Common myeloid progenitor, CD34-positive (primary cell): ENCODE results near the gene PPIH.
A peak's percentile ranks its signal among the peaks of the same experiment; 100 is the strongest.
"Not testable (repeated sequence)": the region's sequence is repeated elsewhere in the genome, so short reads cannot be mapped to it uniquely, and the experiment has no call there.

Source experiments
- CTCF ChIA-PET: fragments of 350-600 bp; sonication (Branson Sonifier 250); formaldehyde crosslinking; loops from one replicate; lab custom pipeline; 2021; ENCODE audit warnings: antibody characterized with exemption; lab: Charles Lee
- POLR2A ChIA-PET: fragments of 350-600 bp; sonication (Branson Sonifier 250); formaldehyde crosslinking; loops from one replicate; lab custom pipeline; 2021; ENCODE audit warnings: antibody characterized with exemption; lab: Charles Lee
- DNase-seq, 3 donors: peaks; one replicate each; pipeline versions ENCODE4 v3.0.0 to v3.0.0-alpha.2; 2013
- H3K27ac ChIP-seq, 2 experiments: 1 replicate in 1 of 2; 2 replicates in 1 of 2; pipeline ENCODE4 v1.7.0; 2013; ENCODE audit warnings: inconsistent platforms in 2 of 2, low read length in 2 of 2, mild to moderate bottlenecking in 2 of 2, low read depth in 1 of 2, moderate library complexity in 1 of 2; ENCODE audit not compliant: severe bottlenecking in 2 of 2, insufficient read depth in 1 of 2, poor library complexity in 1 of 2
- H3K27me3 ChIP-seq, 5 experiments: replicated peaks in 2 of 5; 1 replicate in 3 of 5; 2 replicates in 2 of 5; pipeline versions ENCODE4 v1.6.1 to v1.7.0; 2013; ENCODE audit warnings: low read length in 4 of 5, mild to moderate bottlenecking in 2 of 5, moderate library complexity in 2 of 5, inconsistent platforms in 1 of 5; ENCODE audit not compliant: insufficient read depth in 5 of 5, control insufficient read depth in 4 of 5
- H3K36me3 ChIP-seq, 4 experiments: 1 replicate in 2 of 4; 2 replicates in 2 of 4; pipeline versions ENCODE4 v1.6.1 to v1.7.0; 2013; ENCODE audit warnings: low read length in 3 of 4, control low read depth in 1 of 4, mild to moderate bottlenecking in 1 of 4; ENCODE audit not compliant: control insufficient read depth in 4 of 4, insufficient read depth in 4 of 4
- H3K4me1 ChIP-seq, 4 experiments: 1 replicate in 3 of 4; 2 replicates in 1 of 4; pipeline versions ENCODE4 v1.6.1 to v1.7.1; 2013; ENCODE audit warnings: low read length in 3 of 4, mild to moderate bottlenecking in 3 of 4, control low read depth in 1 of 4, inconsistent platforms in 1 of 4, moderate library complexity in 1 of 4; ENCODE audit not compliant: control insufficient read depth in 4 of 4, insufficient read depth in 4 of 4; ENCODE audit errors: control extremely low read depth in 1 of 4
- H3K4me3 ChIP-seq, 7 experiments: 1 replicate in 4 of 7; 2 replicates in 3 of 7; pipeline versions ENCODE4 v1.5.1 to v1.7.0; 2013; ENCODE audit warnings: mild to moderate bottlenecking in 7 of 7, low read length in 6 of 7, moderate library complexity in 6 of 7, inconsistent platforms in 2 of 7, low read depth in 2 of 7, control low read depth in 1 of 7; ENCODE audit not compliant: insufficient read depth in 4 of 7, control insufficient read depth in 1 of 7; ENCODE audit errors: extremely low read depth in 1 of 7
- H3K9me3 ChIP-seq, 5 experiments: 1 replicate in 4 of 5; 2 replicates in 1 of 5; pipeline versions ENCODE4 v1.6.1 to v1.7.1; 2013; ENCODE audit warnings: low read length in 4 of 5, mild to moderate bottlenecking in 2 of 5, inconsistent platforms in 1 of 5, low read depth in 1 of 5, moderate library complexity in 1 of 5; ENCODE audit not compliant: control insufficient read depth in 4 of 5, insufficient read depth in 2 of 5; ENCODE audit errors: control extremely low read depth in 1 of 5
- WGBS: methylation state at CpG from one replicate; pipeline ENCODE4 v1.1.5; 2013; ENCODE audit not compliant: insufficient coverage; 5-methylcytosine and 5-hydroxymethylcytosine counted together

PPIH gene

GRCh38 chr1:42681741-42682483 lies 23.7 kb downstream of the PPIH start, which contains the start of gene YBX1:
Gene YBX1 (plus strand): TSS chr1:42682418. CDS start chr1:42682566, 148 bp downstream.
- peak within 1 kb of the TSS; percentile 81 to 93 for H3K27ac ChIP-seq
- peak; percentile 99 for DNase-seq
- ChIA-PET CTCF (interaction anchor here (0.6 to 1.5 kb wide), 6 partner anchors 9 to 64 kb away, joined by 3 to 6 read pairs (median 4); no protein-coding TSS in a partner anchor), POLR2A (interaction anchor here (1.8 to 1.9 kb wide), 2 partner anchors 24 to 85 kb away, joined by 8 to 18 read pairs; partner anchors contain the start of genes C1orf50, P3H1 and PPIH)
- no peaks in the 10 kb centered on the region for H3K27me3 ChIP-seq
- peak within 1 kb of the TSS; percentile 80 to 96 (median 84) for H3K4me3 ChIP-seq
- peaks cover 0 to 37% (median 11%) of the 10 kb centered on the region in 4 experiments for H3K36me3 ChIP-seq
- no peaks in the 10 kb centered on the region for H3K9me3 ChIP-seq
- peaks cover 28 to 55% (median 40%) of the 10 kb centered on the region in 4 experiments for H3K4me1 ChIP-seq
- WGBS = under 1% methylated on average over 53 of the region's 54 CpGs

GRCh38 chr1:42682484-42682738 lies 24.2 kb downstream of the PPIH start:
- Histone ChIP-seq H3K4me1 (peaks cover 28 to 58% (median 40%) of the 10 kb centered on the region in 4 experiments), H3K4me3 (peak overlapping the region; percentile 80 to 96 (median 84)), H3K27ac (peak overlapping the region in 1 of 2 experiments; percentile 93), H3K36me3 (peaks cover 0 to 37% (median 11%) of the 10 kb centered on the region in 4 experiments)
- DNase-seq, H3K9me3 ChIP-seq, H3K27me3 ChIP-seq: not testable (repeated sequence)
- 0% methylated on average over 14 of the region's 33 CpGs for WGBS
- ChIA-PET POLR2A (interaction anchor here (0.6 to 1.9 kb wide), 3 partner anchors 24 to 211 kb away, joined by 5 to 18 read pairs (median 8); partner anchors contain the start of genes C1orf50, P3H1 and PPIH), CTCF (interaction anchor here (0.6 to 1.6 kb wide), 7 partner anchors 9 to 65 kb away, joined by 3 to 6 read pairs (median 4); no protein-coding TSS in a partner anchor)

GRCh38 chr1:42682739-42683531 lies 24.7 kb downstream of the PPIH start:
- Histone ChIP-seq H3K4me3 (peak overlapping the region; percentile 79 to 96 (median 84)), H3K9me3 (no peaks in the 10 kb centered on the region), H3K4me1 (peaks cover 28 to 60% (median 40%) of the 10 kb centered on the region in 4 experiments), H3K27ac (peak overlapping the region; percentile 53 to 84), H3K36me3 (peaks cover 0 to 43% (median 13%) of the 10 kb centered on the region in 4 experiments), H3K27me3 (no peaks in the 10 kb centered on the region)
- ChIA-PET POLR2A (interaction anchor here (0.5 to 1.9 kb wide), 4 partner anchors 14 to 212 kb away, joined by 5 to 18 read pairs (median 6); partner anchors contain the start of genes C1orf50, P3H1 and PPIH), CTCF (interaction anchor here (0.6 to 1.6 kb wide), 10 partner anchors 8 to 322 kb away, joined by 3 to 6 read pairs (median 4); no protein-coding TSS in a partner anchor)
- peak; percentile 81 to 92 (median 89) for DNase-seq
- 0% methylated on average over 42 of the region's 103 CpGs for WGBS

DNA sequence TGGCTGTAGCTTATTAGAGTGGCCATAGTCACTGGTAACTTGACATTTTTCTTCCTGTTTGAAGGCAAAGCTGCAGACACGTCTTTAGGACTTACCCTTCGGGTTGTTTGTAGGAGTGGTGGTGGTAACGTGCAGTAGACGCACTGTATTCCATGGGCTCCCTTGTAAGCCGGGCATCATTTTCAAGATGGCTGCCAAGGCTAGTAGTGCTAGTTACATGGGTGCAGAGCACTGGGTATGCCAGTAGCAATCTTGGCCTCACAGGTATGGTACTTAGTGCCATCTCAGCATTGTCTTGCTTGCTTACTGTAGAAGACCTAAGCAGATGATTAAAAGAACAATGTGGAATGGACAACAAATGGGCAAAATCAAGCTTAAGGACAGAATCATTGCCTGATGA lies 25.9 kb downstream of the PPIH start:
- H3K27ac ChIP-seq = peak overlapping the region in 1 of 2 experiments; percentile 84
- CTCF ChIA-PET = interaction anchor here (1.0 to 1.6 kb wide), 6 partner anchors 8 to 324 kb away, joined by 3 to 4 read pairs (median 3); no protein-coding TSS in a partner anchor

DNA sequence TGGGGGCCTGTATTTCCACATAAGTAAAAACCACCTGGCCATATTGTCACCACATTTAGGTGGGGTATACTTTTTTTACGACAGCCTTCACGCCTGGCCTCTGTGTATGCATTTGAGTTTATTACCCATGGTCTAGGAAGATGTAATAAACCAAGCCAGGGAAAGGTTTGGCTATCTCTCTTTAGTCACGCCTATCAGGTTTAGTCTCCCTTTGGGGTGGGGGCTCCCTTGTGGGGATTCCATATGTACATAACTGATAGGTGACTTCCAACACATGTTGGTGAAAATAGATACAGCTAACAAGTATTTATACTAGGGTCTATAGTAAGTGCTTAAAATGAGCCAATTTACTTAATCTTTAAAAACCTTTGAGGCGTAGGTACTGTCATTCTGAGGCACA lies 28.2 kb downstream of the PPIH start:
- peak in 1 of 3 donors; percentile 50 for DNase-seq
- POLR2A ChIA-PET = no interaction called here
- Histone ChIP-seq H3K36me3 (peaks cover 5 to 58% (median 18%) of the 10 kb centered on the region in 4 experiments), H3K27me3 (no peaks in the 10 kb centered on the region), H3K27ac (peak overlapping the region in 1 of 2 experiments; percentile 67), H3K9me3 (no peaks in the 10 kb centered on the region), H3K4me1 (peaks cover 18 to 58% (median 29%) of the 10 kb centered on the region in 4 experiments), H3K4me3 (peak overlapping the region in 2 of 7 experiments; percentile 2 to 12)
- CTCF ChIA-PET = interaction anchor here (0.6 to 1.3 kb wide), 3 partner anchors 12 to 68 kb away, joined by 3 read pairs; no protein-coding TSS in a partner anchor
- 88% methylated on average over 3 of the region's 4 CpGs for WGBS

More for the DNA sequence above, 25.9 kb downstream of the PPIH start:
- 73% methylated on average over 5 of the region's 5 CpGs for WGBS
- peaks cover 30 to 65% (median 40%) of the 10 kb centered on the region in 4 experiments for H3K4me1 ChIP-seq
- no peaks in the 10 kb centered on the region for H3K27me3 ChIP-seq
- no peak for DNase-seq
- POLR2A ChIA-PET = interaction anchor here (0.6 kb wide), 1 partner anchor 16 kb away, joined by 3 read pairs; no protein-coding TSS in a partner anchor
- peaks cover 5 to 53% (median 17%) of the 10 kb centered on the region in 4 experiments for H3K36me3 ChIP-seq
- H3K9me3 ChIP-seq = no peaks in the 10 kb centered on the region
- peak overlapping the region in 5 of 7 experiments; percentile 79 to 96 (median 84) for H3K4me3 ChIP-seq

GRCh38 chr1:42689912-42690311 lies 31.7 kb downstream of the PPIH start:
- 88% methylated on average over 2 of the region's 3 CpGs for WGBS
- DNase-seq = no peak
- Histone ChIP-seq H3K36me3 (peaks cover 11 to 70% (median 18%) of the 10 kb centered on the region in 4 experiments), H3K27me3 (no peaks in the 10 kb centered on the region), H3K27ac (no peak overlapping the region), H3K9me3 (no peaks in the 10 kb centered on the region), H3K4me1 (peaks cover 4 to 35% (median 11%) of the 10 kb centered on the region in 4 experiments), H3K4me3 (no peak overlapping the region)
- ChIA-PET CTCF (interaction anchor here (0.6 to 1.3 kb wide), 3 partner anchors 25 to 376 kb away, joined by 3 to 4 read pairs (median 3); no protein-coding TSS in a partner anchor), POLR2A (interaction anchor here (0.6 kb wide), 1 partner anchor 75 kb away, joined by 3 read pairs; no protein-coding TSS in a partner anchor)
